ENCODE results near the gene CRTC1. TPM values are rescaled to one million over a fixed set of nuclear protein-coding genes. Genes with fewer than 3 reads are reported as not detected.
A peak's percentile ranks its signal among the peaks of the same experiment; 100 is the strongest.

Gene CRTC1
- total and polyA plus RNA-seq, 2 of the 13 experiments (the other 11 are each of a cell fraction or from before 2014, with no cell fraction given): 2.0 to 2.7 TPM

- TF ChIP-seq ZNF639 (CRISPR knock-in tag; conservative IDR thresholded peaks at IDR 0.05): no peak
- TF ChIP-seq KLF9 (CRISPR knock-in tag; IDR thresholded peaks at IDR 0.05; ENCODE audit: low read depth): no peak
- TF ChIP-seq SMAD9 (CRISPR knock-in tag; IDR thresholded peaks at IDR 0.05): no peak
- TF ChIP-seq SOX5 (CRISPR knock-in tag; IDR thresholded peaks at IDR 0.05; ENCODE audit: borderline replicate concordance): no peak
- no peak for TF ChIP-seq ZNF124 (CRISPR knock-in tag; IDR thresholded peaks at IDR 0.05)
Observed at GRCh38 chr19:18736415-18737336, 53.2 kb downstream of the CRTC1 start (continued).

- ATAC-seq: no peak
- WGBS (ENCODE audit: low lambda C conversion rate): 50% methylated on average over 9 of the region's 10 CpGs
- no peak overlapping the region for H2AFZ ChIP-seq (ENCODE audit: low read length)
- intact Hi-C loops (cut with micrococcal nuclease; ENCODE audit: unreplicated experiment): loop anchor here (10.0 kb wide), 1 partner anchor 53 kb away; the partner anchor contains the start of gene CRTC1
- H3K4me1 ChIP-seq (ENCODE audit: insufficient read depth, low read length): peaks cover 83% of the 10 kb centered on the region
- no TSS peak for BruUV-seq (replicated peaks)
- H3K79me2 ChIP-seq (ENCODE audit: insufficient read depth, low read length): peaks cover 15% of the 10 kb centered on the region
- CTCF ChIA-PET (ENCODE audit: low intra/inter-chr PET ratio, low total read pairs): no interaction called here
- no peaks in the 10 kb centered on the region for H4K20me1 ChIP-seq (ENCODE audit: insufficient read depth, low read length)
- H3K27me3 ChIP-seq (ENCODE audit: control insufficient read depth in 1 of 2, insufficient read depth in 2 of 2, low read length in 2 of 2): no peaks in the 10 kb centered on the region
- TF ChIP-seq ZNF652 (CRISPR knock-in tag; IDR thresholded peaks at IDR 0.05; ENCODE audit: borderline replicate concordance, low read depth) (peak; percentile 70), SSRP1 (CRISPR knock-in tag; IDR thresholded peaks at IDR 0.05) (no peak), ATF7 (IDR thresholded peaks at IDR 0.05) (no peak), ATF7 (CRISPR knock-in tag; IDR thresholded peaks at IDR 0.05) (no peak), ZNF605 (CRISPR knock-in tag; IDR thresholded peaks at IDR 0.05) (no peak), ZNF629 (CRISPR knock-in tag; conservative IDR thresholded peaks at IDR 0.05) (peak; percentile 70), POLR2G (IDR thresholded peaks at IDR 0.05; ENCODE audit: low read depth, low read length) (0 out of 2 replicates have a peak, but pooled peaks have one; percentile 4), CC2D1A (CRISPR knock-in tag; IDR thresholded peaks at IDR 0.05) (no peak)
- H3K9me3 ChIP-seq (ENCODE audit: low read length): no peaks in the 10 kb centered on the region
- in situ Hi-C loops (cut with HindIII; ENCODE audit: extremely low pct_ligation_motif_present, low pct_unique_long_range_greater_than_20kb): no loop called here
- peak overlapping the region; percentile 59 for H3K4me2 ChIP-seq (ENCODE audit: low read depth, low read length)
- no peak for DNase-seq (ENCODE audit: low spot score)
- peak overlapping the region in 1 of 3 experiments; percentile 36; a peak in 2 of 6 replicates for H3K4me3 ChIP-seq (replicated peaks in 1 of 3; ENCODE audit: insufficient read depth in 1 of 3, low read depth in 2 of 3, low read length in 3 of 3)
- H3K9ac ChIP-seq (ENCODE audit: insufficient read depth, low read depth, low read length): 0 out of 2 replicates have a peak overlapping the region, but pooled peaks have one; percentile 14
- no peak for FAIRE-seq
- H3K36me3 ChIP-seq (replicated peaks in 1 of 2; ENCODE audit: control insufficient read depth in 1 of 2, insufficient read depth in 2 of 2, low read length in 2 of 2): no peaks in the 10 kb centered on the region
- POLR2A ChIA-PET: interaction anchor here (0.8 to 1.2 kb wide), 2 partner anchors 24 to 103 kb away, joined by 3 read pairs; no protein-coding TSS in a partner anchor
- peak overlapping the region; percentile 65 for H3K27ac ChIP-seq (ENCODE audit: extremely low read length, insufficient read depth, low read length)
Observed at GRCh38 chr19:18737337-18737953, 54.0 kb downstream of the CRTC1 start.

Data from HepG2 (cell line).